A673 (cell line): ENCODE data around the gene CDKN2B-AS1. TPM values are rescaled to one million over a fixed set of nuclear protein-coding genes. Genes with fewer than 3 reads are reported as not detected.

Experiments used
- BruUV-seq: library from RNA; stranded (reverse); fragments of 400-500 nt; replicated peaks from 2 replicates; lab custom pipeline; 2021; lab: Mats Ljungman, UMichigan
- CTCF ChIA-PET: fragments of 300-600 bp; sonication (Branson Sonifier 250); formaldehyde crosslinking; loops from one replicate; lab custom pipeline; 2022; ENCODE audit warnings: antibody characterized with exemption; lab: Charles Lee
- POLR2A ChIA-PET: fragments of 300-600 bp; sonication (Branson Sonifier 250); formaldehyde crosslinking; loops from one replicate; lab custom pipeline; 2022; ENCODE audit warnings: antibody characterized with exemption; ENCODE audit not compliant: low non-redundant PET; lab: Charles Lee
- DNase-seq: peaks from one replicate; pipeline ENCODE4 v3.0.0-alpha.2; 2015; ENCODE audit warnings: low spot score
- H3K27ac ChIP-seq: fragments of 200-600 bp; sonication (generic); 2 replicates; pipeline ENCODE4 v1.5.1; 2016; ENCODE audit warnings: mixed run types, low read depth, mild to moderate bottlenecking, mixed read lengths, antibody characterized with exemption, low read length; ENCODE audit not compliant: poor library complexity, severe bottlenecking
- H3K27me3 ChIP-seq: fragments of 200-600 bp; sonication (generic); replicated peaks from 2 replicates; pipeline ENCODE4 v1.6.1; 2017; ENCODE audit warnings: mixed run types, low read depth, mild to moderate bottlenecking, mixed read lengths, antibody characterized with exemption, low read length; ENCODE audit not compliant: insufficient read depth, poor library complexity
- H3K36me3 ChIP-seq: fragments of 200-600 bp; sonication (generic); 2 replicates; pipeline ENCODE4 v1.6.1; 2016; ENCODE audit warnings: mixed run types, mild to moderate bottlenecking, mixed read lengths, antibody characterized with exemption, low read length; ENCODE audit not compliant: insufficient read depth, poor library complexity, severe bottlenecking
- H3K4me1 ChIP-seq: fragments of 200-600 bp; sonication (generic); 2 replicates; pipeline ENCODE4 v1.6.1; 2017; ENCODE audit warnings: mixed run types, mild to moderate bottlenecking, mixed read lengths, antibody characterized with exemption, low read length; ENCODE audit not compliant: insufficient read depth, poor library complexity, severe bottlenecking
- H3K4me3 ChIP-seq: fragments of 200-600 bp; sonication (generic); 2 replicates; pipeline ENCODE4 v1.5.1; 2016; ENCODE audit warnings: low read depth, mixed run types, mild to moderate bottlenecking, mixed read lengths, low read length; ENCODE audit not compliant: poor library complexity, severe bottlenecking
- H3K9me3 ChIP-seq: fragments of 200-600 bp; sonication (generic); 2 replicates; pipeline ENCODE4 v1.6.1; 2016; ENCODE audit warnings: mixed run types, low read depth, mild to moderate bottlenecking, mixed read lengths, antibody characterized with exemption, low read length; ENCODE audit not compliant: poor library complexity, severe bottlenecking
- EZH2 ChIP-seq: fragments of 200-600 bp; sonication (generic); IDR thresholded peaks from 2 replicates; pipeline ENCODE4 v1.6.1; 2017; ENCODE audit warnings: borderline replicate concordance, low read depth, mild to moderate bottlenecking, mixed read lengths, antibody characterized with exemption, low read length; ENCODE audit not compliant: poor library complexity, severe bottlenecking
- intact Hi-C: fragments of 100-400 bp; cut with micrococcal nuclease; formaldehyde crosslinking; loops from one replicate; pipeline ENCODE4 v1.10.0; 2022; ENCODE audit not compliant: unreplicated experiment
- total RNA-seq: library from RNA; stranded (reverse); gene quantifications from 2 replicates; pipeline ENCODE4 v1.2.3, GENCODE V29; 2021
- TF ChIP-seq, protein P1 (sequence below): fragments of 300-800, 200-600 bp; sonication (generic); conservative IDR thresholded peaks from 2 replicates; pipeline ENCODE4 v1.5.1; 2017; ENCODE audit warnings: low read depth, mild to moderate bottlenecking, antibody characterized with exemption, low read length, moderate library complexity, mixed read lengths

The CDKN2B-AS1 gene
- total RNA-seq, 1 experiment from 2014 or later: not detected

DNA sequence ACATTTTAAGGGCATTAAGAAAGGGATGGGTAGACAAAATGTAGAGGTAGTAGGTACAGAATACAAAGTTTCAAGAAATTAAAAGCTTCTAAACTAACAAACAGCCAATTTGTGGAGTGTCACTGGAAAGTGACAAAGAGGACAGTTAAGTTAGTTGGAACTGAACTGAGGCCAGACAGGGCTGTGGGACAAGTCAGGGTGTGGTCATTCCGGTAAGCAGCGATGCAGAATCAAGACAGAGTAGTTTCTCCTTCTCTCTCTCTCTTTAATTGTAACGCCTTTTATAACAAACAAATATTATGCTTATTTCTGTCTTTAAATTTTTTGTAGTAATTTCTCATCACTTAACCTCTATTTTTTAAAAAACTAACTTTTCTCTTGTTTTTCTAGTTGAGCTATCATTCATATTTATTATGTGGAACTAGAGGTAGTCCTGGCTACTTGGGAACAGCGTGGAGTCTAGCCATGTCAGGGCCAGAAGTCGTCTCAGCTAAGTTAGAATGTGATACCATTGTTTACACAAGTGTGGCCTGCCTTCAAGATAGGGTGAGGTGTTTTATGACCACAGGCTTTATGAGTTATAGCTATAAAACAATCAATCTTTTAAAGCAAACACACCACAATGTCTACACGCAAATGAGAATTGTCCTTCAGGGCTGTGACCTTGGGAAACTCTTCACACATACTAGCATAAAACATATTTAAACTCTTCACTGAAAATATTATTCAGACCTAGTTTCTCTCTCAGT is 129.8 kb downstream of the CDKN2B-AS1 start:
- no peaks in the 10 kb centered on the region for H3K27me3 ChIP-seq
- no peaks in the 10 kb centered on the region for H3K36me3 ChIP-seq
- TF ChIP-seq EZH2: no peak
- TF ChIP-seq, protein P1, sequence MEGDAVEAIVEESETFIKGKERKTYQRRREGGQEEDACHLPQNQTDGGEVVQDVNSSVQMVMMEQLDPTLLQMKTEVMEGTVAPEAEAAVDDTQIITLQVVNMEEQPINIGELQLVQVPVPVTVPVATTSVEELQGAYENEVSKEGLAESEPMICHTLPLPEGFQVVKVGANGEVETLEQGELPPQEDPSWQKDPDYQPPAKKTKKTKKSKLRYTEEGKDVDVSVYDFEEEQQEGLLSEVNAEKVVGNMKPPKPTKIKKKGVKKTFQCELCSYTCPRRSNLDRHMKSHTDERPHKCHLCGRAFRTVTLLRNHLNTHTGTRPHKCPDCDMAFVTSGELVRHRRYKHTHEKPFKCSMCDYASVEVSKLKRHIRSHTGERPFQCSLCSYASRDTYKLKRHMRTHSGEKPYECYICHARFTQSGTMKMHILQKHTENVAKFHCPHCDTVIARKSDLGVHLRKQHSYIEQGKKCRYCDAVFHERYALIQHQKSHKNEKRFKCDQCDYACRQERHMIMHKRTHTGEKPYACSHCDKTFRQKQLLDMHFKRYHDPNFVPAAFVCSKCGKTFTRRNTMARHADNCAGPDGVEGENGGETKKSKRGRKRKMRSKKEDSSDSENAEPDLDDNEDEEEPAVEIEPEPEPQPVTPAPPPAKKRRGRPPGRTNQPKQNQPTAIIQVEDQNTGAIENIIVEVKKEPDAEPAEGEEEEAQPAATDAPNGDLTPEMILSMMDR: no peak
- H3K4me1 ChIP-seq: no peaks in the 10 kb centered on the region
- H3K27ac ChIP-seq: no peak overlapping the region
- DNase-seq: no peak
- CTCF ChIA-PET: no interaction called here
- H3K9me3 ChIP-seq: no peaks in the 10 kb centered on the region
- intact Hi-C loops: no loop called here
- no TSS peak for BruUV-seq
- POLR2A ChIA-PET: no interaction called here
- H3K4me3 ChIP-seq: no peak overlapping the region

DNA sequence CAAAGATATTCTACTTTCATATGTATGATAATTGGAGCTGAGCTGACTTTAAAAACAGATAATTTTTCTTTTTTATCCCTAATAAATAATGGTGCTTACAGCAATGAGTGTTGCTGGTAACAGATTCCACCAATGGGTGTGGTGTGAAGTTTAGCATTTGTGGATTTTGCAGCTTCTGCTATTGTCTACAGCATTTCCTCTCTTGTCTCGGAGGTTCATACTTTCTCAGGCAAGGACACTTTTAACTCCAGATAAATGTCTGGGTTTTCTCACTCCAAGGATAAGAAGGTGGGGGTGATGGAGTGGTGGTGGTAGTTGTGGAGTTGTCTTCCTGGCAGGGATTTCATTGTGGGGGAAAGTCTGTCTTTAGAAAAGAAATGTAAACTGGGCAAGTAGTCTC is 134.5 kb downstream of the CDKN2B-AS1 start:
- H3K27ac ChIP-seq: no peak overlapping the region
- no peaks in the 10 kb centered on the region for H3K4me1 ChIP-seq
- H3K36me3 ChIP-seq: no peaks in the 10 kb centered on the region
- no peaks in the 10 kb centered on the region for H3K27me3 ChIP-seq
- H3K4me3 ChIP-seq: no peak overlapping the region
- no peaks in the 10 kb centered on the region for H3K9me3 ChIP-seq
- no TSS peak for BruUV-seq
- TF ChIP-seq, protein P1: no peak
- TF ChIP-seq EZH2: no peak
- intact Hi-C loops: no loop called here
- no peak for DNase-seq
- CTCF ChIA-PET: no interaction called here
- POLR2A ChIA-PET: no interaction called here

DNA sequence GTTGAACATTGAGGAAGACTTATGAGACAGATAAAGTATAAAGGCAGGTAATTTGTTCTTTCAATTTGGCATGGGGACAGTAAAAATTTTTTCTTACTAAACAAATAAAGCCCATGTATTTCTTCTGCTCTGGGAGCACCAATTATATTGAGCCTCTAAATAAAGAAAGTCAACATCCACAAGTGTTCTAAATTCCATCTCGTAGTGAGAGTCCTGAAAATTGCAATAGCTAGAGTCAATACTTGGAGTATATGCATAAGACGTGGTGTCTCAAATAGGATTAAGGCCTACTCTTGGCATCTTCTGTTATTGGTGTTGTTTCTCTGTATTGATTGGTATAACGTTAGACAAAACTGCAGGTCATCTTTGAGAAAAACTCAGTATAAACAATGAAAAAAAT is 135.0 kb downstream of the CDKN2B-AS1 start:
- no peaks in the 10 kb centered on the region for H3K9me3 ChIP-seq
- BruUV-seq: no TSS peak
- intact Hi-C loops: no loop called here
- no peak for DNase-seq
- H3K27me3 ChIP-seq: no peaks in the 10 kb centered on the region
- ChIA-PET POLR2A (no interaction called here), CTCF (no interaction called here)
- H3K27ac ChIP-seq: no peak overlapping the region
- H3K4me1 ChIP-seq: no peaks in the 10 kb centered on the region
- H3K36me3 ChIP-seq: no peaks in the 10 kb centered on the region
- no peak overlapping the region for H3K4me3 ChIP-seq
- TF ChIP-seq, protein P1: no peak
- no peak for TF ChIP-seq EZH2
